Smooth muscle cell (in vitro differentiated cells): ENCODE data around the gene TGFB2. TPM values are rescaled to one million over a fixed set of nuclear protein-coding genes. Genes with fewer than 3 reads are reported as not detected.

Experiments used
- DNase-seq: peaks from one replicate; lab custom pipeline; 2025; ENCODE audit not compliant: unreplicated experiment; lab: John Stamatoyannopoulos, UW
- H2AFZ ChIP-seq: fragments of 200-600 bp; sonication (generic); 2 replicates; pipeline ENCODE4 v1.6.0; 2016; ENCODE audit warnings: antibody characterized with exemption, low read depth, mild to moderate bottlenecking
- H3F3A ChIP-seq: fragments of 200-600 bp; sonication (generic); 2 replicates; pipeline ENCODE4 v1.6.0; 2017; ENCODE audit warnings: antibody characterized with exemption, low read depth
- H3K27ac ChIP-seq: fragments of 200-600 bp; sonication (generic); 2 replicates; pipeline ENCODE4 v1.5.1; 2016; ENCODE audit warnings: low read depth, mild to moderate bottlenecking
- H3K27me3 ChIP-seq: fragments of 200-600 bp; sonication (generic); 2 replicates; pipeline ENCODE4 v1.6.1; 2016; ENCODE audit warnings: low read depth, mild to moderate bottlenecking
- H3K36me3 ChIP-seq: fragments of 200-600 bp; sonication (generic); 2 replicates; pipeline ENCODE4 v1.5.1; 2016; ENCODE audit warnings: low read depth
- H3K4me1 ChIP-seq: fragments of 200-600 bp; sonication (generic); 2 replicates; pipeline ENCODE4 v1.5.1; 2016; ENCODE audit warnings: low read depth
- H3K4me2 ChIP-seq: fragments of 200-600 bp; sonication (generic); 2 replicates; pipeline ENCODE4 v1.6.0; 2016; ENCODE audit warnings: mild to moderate bottlenecking
- H3K4me3 ChIP-seq: fragments of 200-600 bp; sonication (generic); 2 replicates; pipeline ENCODE4 v1.5.1; 2016; ENCODE audit warnings: mild to moderate bottlenecking
- H3K79me2 ChIP-seq: fragments of 200-600 bp; sonication (generic); 2 replicates; pipeline ENCODE4 v1.6.0; 2016; ENCODE audit warnings: low read depth, mild to moderate bottlenecking
- H3K9ac ChIP-seq: fragments of 200-600 bp; sonication (generic); 2 replicates; pipeline ENCODE4 v1.6.0; 2016; ENCODE audit warnings: low read depth
- H3K9me3 ChIP-seq: fragments of 200-600 bp; sonication (generic); replicated peaks from 2 replicates; pipeline ENCODE4 v1.5.1; 2016; ENCODE audit warnings: low read depth
- H4K20me1 ChIP-seq: fragments of 200-600 bp; sonication (generic); 2 replicates; pipeline ENCODE4 v1.6.0; 2016; ENCODE audit warnings: low read depth
- WGBS: methylation state at CpG from one replicate; pipeline ENCODE4 v1.1.7; 2016; ENCODE audit warnings: low lambda C conversion rate; 5-methylcytosine and 5-hydroxymethylcytosine counted together
- polyA plus RNA-seq: library from polyadenylated mRNA; unstranded; fragments of >200 nt; fragmentation: Nextera tagmentation; extraction: Ambion mirVana; gene quantifications from 2 replicates; pipeline ENCODE4 v1.2.1, GENCODE V29; 2016
- total RNA-seq: library from RNA; depleted of rRNA; stranded (reverse); fragments of >200 nt; gene quantifications from 2 replicates; pipeline ENCODE4 v1.2.3, GENCODE V29; 2014
- TF ChIP-seq, protein P1 (sequence below): fragments of 200-600 bp; sonication (generic); IDR thresholded peaks from 2 replicates; pipeline ENCODE4 v1.5.1; 2017; ENCODE audit warnings: borderline replicate concordance, mild to moderate bottlenecking, antibody characterized with exemption; ENCODE audit not compliant: insufficient read depth, poor library complexity, severe bottlenecking

Gene TGFB2
- total and polyA plus RNA-seq, 2 experiments from 2014 or later: 29.1 to 63.3 TPM

GRCh38 chr1:218355278-218355677 lies 10.1 kb downstream of the TGFB2 start:
- H3K9ac ChIP-seq: no peak overlapping the region
- H3F3A ChIP-seq: peaks cover 27% of the 10 kb centered on the region
- WGBS: 72% methylated on average over 4 of the region's 4 CpGs
- H2AFZ ChIP-seq: no peak overlapping the region
- no peaks in the 10 kb centered on the region for H3K27me3 ChIP-seq
- TF ChIP-seq, protein P1, sequence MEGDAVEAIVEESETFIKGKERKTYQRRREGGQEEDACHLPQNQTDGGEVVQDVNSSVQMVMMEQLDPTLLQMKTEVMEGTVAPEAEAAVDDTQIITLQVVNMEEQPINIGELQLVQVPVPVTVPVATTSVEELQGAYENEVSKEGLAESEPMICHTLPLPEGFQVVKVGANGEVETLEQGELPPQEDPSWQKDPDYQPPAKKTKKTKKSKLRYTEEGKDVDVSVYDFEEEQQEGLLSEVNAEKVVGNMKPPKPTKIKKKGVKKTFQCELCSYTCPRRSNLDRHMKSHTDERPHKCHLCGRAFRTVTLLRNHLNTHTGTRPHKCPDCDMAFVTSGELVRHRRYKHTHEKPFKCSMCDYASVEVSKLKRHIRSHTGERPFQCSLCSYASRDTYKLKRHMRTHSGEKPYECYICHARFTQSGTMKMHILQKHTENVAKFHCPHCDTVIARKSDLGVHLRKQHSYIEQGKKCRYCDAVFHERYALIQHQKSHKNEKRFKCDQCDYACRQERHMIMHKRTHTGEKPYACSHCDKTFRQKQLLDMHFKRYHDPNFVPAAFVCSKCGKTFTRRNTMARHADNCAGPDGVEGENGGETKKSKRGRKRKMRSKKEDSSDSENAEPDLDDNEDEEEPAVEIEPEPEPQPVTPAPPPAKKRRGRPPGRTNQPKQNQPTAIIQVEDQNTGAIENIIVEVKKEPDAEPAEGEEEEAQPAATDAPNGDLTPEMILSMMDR: no peak
- no peak overlapping the region for H3K27ac ChIP-seq
- H3K36me3 ChIP-seq: no peaks in the 10 kb centered on the region
- H3K4me1 ChIP-seq: peaks cover 11% of the 10 kb centered on the region
- H3K4me2 ChIP-seq: no peak overlapping the region
- peaks cover 3% of the 10 kb centered on the region for H4K20me1 ChIP-seq
- H3K9me3 ChIP-seq: no peaks in the 10 kb centered on the region
- no peak for DNase-seq
- no peak overlapping the region for H3K4me3 ChIP-seq
- H3K79me2 ChIP-seq: peaks cover 75% of the 10 kb centered on the region

DNA sequence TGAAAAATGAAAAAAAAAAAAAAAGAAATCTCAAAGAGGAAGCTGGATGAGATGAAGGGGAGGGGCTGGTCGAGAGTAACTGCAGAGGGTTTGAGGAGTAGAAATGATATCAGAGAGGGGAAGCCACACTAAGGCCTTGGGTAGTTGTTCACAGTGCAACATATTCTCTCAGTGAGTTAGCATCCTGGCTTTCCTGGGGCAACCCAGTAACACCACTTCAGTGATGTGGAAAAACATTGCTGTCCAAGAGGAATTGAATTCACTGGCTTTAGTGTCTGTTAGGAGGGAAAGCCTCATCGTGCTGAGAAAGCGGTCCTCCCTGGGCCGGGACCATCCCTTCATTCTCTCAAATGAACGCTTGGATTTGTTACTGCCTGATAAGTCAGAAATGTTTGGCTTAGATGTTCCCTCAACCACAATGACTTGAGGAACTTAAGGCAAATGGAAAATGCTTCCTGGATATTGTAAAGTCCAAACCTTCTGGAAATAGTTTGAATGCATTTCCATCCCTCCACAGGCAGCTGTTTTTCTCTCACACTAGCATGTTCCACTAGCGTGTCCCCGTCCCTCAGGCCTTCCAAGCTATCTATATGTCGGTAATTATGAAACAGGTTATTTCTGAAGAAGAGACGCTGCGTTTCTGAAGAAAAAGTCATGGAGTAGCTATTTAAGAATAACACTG lies 12.2 kb downstream of the TGFB2 start:
- Histone ChIP-seq H3K4me3 (peak overlapping the region; percentile 11), H3K36me3 (no peaks in the 10 kb centered on the region), H3K9me3 (no peaks in the 10 kb centered on the region), H3K27ac (peak overlapping the region; percentile 84), H3K4me1 (peaks cover 14% of the 10 kb centered on the region), H2AFZ (no peak overlapping the region), H3F3A (peaks cover 37% of the 10 kb centered on the region), H3K4me2 (peak overlapping the region; percentile 77), H3K79me2 (peaks cover 68% of the 10 kb centered on the region), H3K27me3 (no peaks in the 10 kb centered on the region), H3K9ac (peak overlapping the region; percentile 16), H4K20me1 (peaks cover 3% of the 10 kb centered on the region)
- no peak for DNase-seq
- WGBS: 28% methylated on average over 10 of the region's 10 CpGs
- TF ChIP-seq, protein P1: no peak

- no peak for DNase-seq
- Histone ChIP-seq H3K4me2 (peak overlapping the region; percentile 77), H3K27ac (peak overlapping the region; percentile 84), H3F3A (peaks cover 37% of the 10 kb centered on the region), H3K4me1 (peaks cover 14% of the 10 kb centered on the region), H4K20me1 (peaks cover 3% of the 10 kb centered on the region), H2AFZ (no peak overlapping the region), H3K9ac (peak overlapping the region; percentile 16), H3K36me3 (no peaks in the 10 kb centered on the region), H3K9me3 (no peaks in the 10 kb centered on the region), H3K27me3 (no peaks in the 10 kb centered on the region), H3K4me3 (peak overlapping the region; percentile 11), H3K79me2 (peaks cover 68% of the 10 kb centered on the region)
- TF ChIP-seq, protein P1: no peak
- WGBS: 20% methylated on average over 3 of the region's 3 CpGs
Measured at GRCh38 chr1:218357893-218358232, 12.7 kb downstream of the TGFB2 start.
